Lower leg skin (tissue), 3 donors: ENCODE results near the gene NUP62.

Experiments
- POLR2A ChIP-seq, 2 donors: fragments of 450-650 bp; IDR thresholded peaks; one replicate each; pipeline ENCODE4 v1.6.1; 2016 to 2017; ENCODE audit warnings: antibody characterized with exemption in 2 of 2, mild to moderate bottlenecking in 1 of 2, moderate library complexity in 1 of 2
- TF ChIP-seq, protein P1 (sequence below), 3 donors: fragments of 450-650 bp; IDR thresholded peaks; one replicate each; pipeline ENCODE4 v1.5.1; 2016; ENCODE audit warnings: antibody characterized with exemption in 3 of 3, mild to moderate bottlenecking in 3 of 3, moderate library complexity in 2 of 3

DNA sequence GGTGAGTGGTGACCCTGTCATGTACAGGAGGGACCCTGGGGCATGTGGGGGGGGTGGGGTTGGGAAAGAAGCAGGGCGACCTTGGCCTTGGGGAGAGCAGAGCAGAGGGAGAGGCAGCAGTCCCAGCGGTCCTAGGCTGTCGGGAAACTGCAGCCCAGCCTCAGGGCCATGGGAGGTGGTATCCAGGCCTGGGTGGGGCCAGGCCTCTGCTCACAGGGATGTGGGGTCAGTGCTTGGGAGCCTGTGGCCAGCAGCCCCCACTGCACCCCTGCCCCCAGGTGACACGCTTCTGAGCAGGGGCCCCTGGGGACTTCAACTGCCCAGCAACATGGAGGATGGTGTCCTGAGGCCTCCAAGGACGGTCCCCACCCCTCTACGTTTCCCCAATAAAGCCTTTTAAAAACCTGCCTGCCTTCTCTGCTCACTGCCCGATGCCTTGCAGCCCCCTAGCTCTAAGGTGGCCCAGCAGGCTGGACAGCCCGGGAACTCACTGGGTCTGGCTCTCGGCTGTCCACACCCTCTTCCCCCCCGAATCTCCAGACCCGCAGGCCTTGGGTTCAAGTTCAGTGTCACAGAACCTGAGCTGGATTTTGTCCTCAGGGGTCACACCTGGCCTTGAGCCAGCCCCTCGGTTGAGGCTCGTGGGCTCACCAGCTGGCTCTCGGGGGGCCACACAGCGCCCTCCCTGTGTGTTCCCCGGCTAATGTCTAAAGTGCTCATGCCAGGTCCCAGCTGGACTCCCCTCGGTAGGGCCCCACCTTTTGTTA, 68.8 kb downstream of the NUP62 start:
- TF ChIP-seq, protein P1, sequence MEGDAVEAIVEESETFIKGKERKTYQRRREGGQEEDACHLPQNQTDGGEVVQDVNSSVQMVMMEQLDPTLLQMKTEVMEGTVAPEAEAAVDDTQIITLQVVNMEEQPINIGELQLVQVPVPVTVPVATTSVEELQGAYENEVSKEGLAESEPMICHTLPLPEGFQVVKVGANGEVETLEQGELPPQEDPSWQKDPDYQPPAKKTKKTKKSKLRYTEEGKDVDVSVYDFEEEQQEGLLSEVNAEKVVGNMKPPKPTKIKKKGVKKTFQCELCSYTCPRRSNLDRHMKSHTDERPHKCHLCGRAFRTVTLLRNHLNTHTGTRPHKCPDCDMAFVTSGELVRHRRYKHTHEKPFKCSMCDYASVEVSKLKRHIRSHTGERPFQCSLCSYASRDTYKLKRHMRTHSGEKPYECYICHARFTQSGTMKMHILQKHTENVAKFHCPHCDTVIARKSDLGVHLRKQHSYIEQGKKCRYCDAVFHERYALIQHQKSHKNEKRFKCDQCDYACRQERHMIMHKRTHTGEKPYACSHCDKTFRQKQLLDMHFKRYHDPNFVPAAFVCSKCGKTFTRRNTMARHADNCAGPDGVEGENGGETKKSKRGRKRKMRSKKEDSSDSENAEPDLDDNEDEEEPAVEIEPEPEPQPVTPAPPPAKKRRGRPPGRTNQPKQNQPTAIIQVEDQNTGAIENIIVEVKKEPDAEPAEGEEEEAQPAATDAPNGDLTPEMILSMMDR (IDR thresholded peaks at IDR 0.05): no peak
- no peak for TF ChIP-seq POLR2A (IDR thresholded peaks at IDR 0.05)
